Fibroblast of lung (primary cell): ENCODE measurements around the gene GNPDA1. TPM values are rescaled to one million over a fixed set of nuclear protein-coding genes. Genes with fewer than 3 reads are reported as not detected.

Experiments used
- DNase-seq, 2 donors: peaks; one replicate each; pipeline versions ENCODE4 v3.0.0 to v3.0.0-alpha.2; 2010; ENCODE audit warnings: low read depth in 2 of 2
- H2AFZ ChIP-seq: 2 replicates; pipeline ENCODE4 v1.5.1; 2012; ENCODE audit warnings: low read length, control low read depth, inconsistent platforms
- H3K27ac ChIP-seq: 2 replicates; pipeline ENCODE4 v1.5.1; 2011; ENCODE audit warnings: low read length, control low read depth; ENCODE audit not compliant: insufficient read depth
- H3K27me3 ChIP-seq: 2 replicates; pipeline ENCODE4 v1.5.1; 2011; ENCODE audit warnings: mild to moderate bottlenecking, low read length; ENCODE audit not compliant: control insufficient read depth, insufficient read depth
- H3K36me3 ChIP-seq: 2 replicates; pipeline ENCODE4 v1.5.1; 2011; ENCODE audit warnings: low read length; ENCODE audit not compliant: control insufficient read depth, insufficient read depth
- H3K4me1 ChIP-seq: 2 replicates; pipeline ENCODE4 v1.5.1; 2011; ENCODE audit warnings: low read length; ENCODE audit not compliant: control insufficient read depth, insufficient read depth; ENCODE audit errors: extremely low read depth
- H3K4me2 ChIP-seq: 2 replicates; pipeline ENCODE4 v1.5.1; 2011; ENCODE audit warnings: low read length, control low read depth; ENCODE audit not compliant: insufficient read depth; ENCODE audit errors: extremely low read depth
- H3K4me3 ChIP-seq, 4 experiments: fragments of 200-600 bp in 1 of 4; sonication (generic) in 1 of 4; replicated peaks in 1 of 4; 2 replicates each; pipeline ENCODE4 v1.5.1; 2011 to 2016; ENCODE audit warnings: low read length in 4 of 4, low read depth in 3 of 4, mild to moderate bottlenecking in 3 of 4, control low read depth in 2 of 4, inconsistent platforms in 1 of 4, mixed read lengths in 1 of 4; ENCODE audit not compliant: insufficient read depth in 1 of 4; ENCODE audit errors: control extremely low read depth in 1 of 4
- H3K79me2 ChIP-seq: 2 replicates; pipeline ENCODE4 v1.5.1; 2012; ENCODE audit warnings: mild to moderate bottlenecking, low read length, inconsistent platforms; ENCODE audit not compliant: control insufficient read depth, insufficient read depth
- H3K9ac ChIP-seq: 2 replicates; pipeline ENCODE4 v1.5.1; 2011; ENCODE audit warnings: mild to moderate bottlenecking, low read length, control low read depth; ENCODE audit not compliant: insufficient read depth
- H3K9me3 ChIP-seq: 2 replicates; pipeline ENCODE4 v1.5.1; 2012; ENCODE audit warnings: low read depth, low read length; ENCODE audit not compliant: control insufficient read depth, insufficient read depth
- H4K20me1 ChIP-seq: 2 replicates; pipeline ENCODE4 v1.5.1; 2011; ENCODE audit warnings: low read length; ENCODE audit not compliant: control insufficient read depth, insufficient read depth; ENCODE audit errors: extremely low read depth
- CTCF ChIP-seq, 2 donors: IDR thresholded peaks in 1 of 2; conservative IDR thresholded peaks in 1 of 2; 1 replicate in 1 of 2; 2 replicates in 1 of 2; pipeline ENCODE4 v1.5.1; 2011 to 2012; ENCODE audit warnings: low read length in 2 of 2, control low read depth in 1 of 2, inconsistent platforms in 1 of 2, low read depth in 1 of 2, mild to moderate bottlenecking in 1 of 2
- EZH2 ChIP-seq: IDR thresholded peaks from 2 replicates; pipeline ENCODE4 v1.5.1; 2012; ENCODE audit warnings: low read length, control low read depth, mild to moderate bottlenecking; ENCODE audit errors: missing control alignments
- polyA plus RNA-seq, 2 donors: library from polyadenylated mRNA; depleted of rRNA in 1 of 2; stranded (reverse) in 1 of 2; unstranded in 1 of 2; fragments of >200 nt; gene quantifications; 2 replicates each; pipeline ENCODE4 v1.2.1, GENCODE V29; 2011 to 2012; ENCODE audit warnings: missing spikeins in 1 of 2
- total RNA-seq: library from RNA; depleted of rRNA; stranded (reverse); fragments of >200 nt; gene quantifications from 2 replicates; pipeline ENCODE4 v1.2.1, GENCODE V29; 2014

Gene GNPDA1
- total and polyA plus RNA-seq, 2 donors (not counting 1 experiment from before 2014, with no cell fraction given) = 30.0 to 64.2 TPM

DNA sequence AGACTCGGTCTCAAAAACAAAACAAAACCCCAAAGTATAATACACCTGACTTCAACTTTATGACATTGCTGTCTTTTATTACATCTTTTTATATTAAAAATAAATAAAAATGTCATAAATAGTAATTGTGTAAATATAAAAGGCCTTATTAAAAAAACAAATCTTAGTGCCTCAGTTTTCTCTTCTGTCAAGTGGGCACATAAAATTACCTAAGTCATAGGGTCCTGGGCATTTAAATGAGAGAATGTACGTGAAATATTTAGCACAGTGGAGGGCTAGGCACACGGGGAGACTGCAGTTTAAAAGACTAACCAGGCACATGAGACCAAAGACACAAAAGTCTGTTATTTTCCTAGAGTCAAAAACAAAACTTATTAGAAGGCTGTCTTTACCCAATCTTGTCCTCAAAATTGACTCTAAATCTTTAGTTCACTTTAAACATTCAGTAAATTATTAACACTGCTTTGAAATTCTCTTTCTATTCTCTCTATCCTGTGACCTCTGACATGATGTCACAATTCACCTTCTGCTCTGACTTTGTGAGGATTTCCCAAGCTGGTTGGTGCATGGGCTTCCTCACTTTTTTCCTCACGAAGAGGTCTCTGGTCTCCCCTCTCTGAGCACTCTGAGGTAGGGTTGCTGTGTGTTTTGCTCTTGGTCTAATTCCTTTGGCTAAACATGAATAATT, 46.4 kb downstream of the GNPDA1 start:
- H4K20me1 ChIP-seq = no peaks in the 10 kb centered on the region
- no peak overlapping the region for H2AFZ ChIP-seq
- H3K27ac ChIP-seq = no peak overlapping the region
- H3K27me3 ChIP-seq = no peaks in the 10 kb centered on the region
- no peaks in the 10 kb centered on the region for H3K36me3 ChIP-seq
- H3K79me2 ChIP-seq = peaks cover 17% of the 10 kb centered on the region
- no peak overlapping the region for H3K4me3 ChIP-seq
- H3K9me3 ChIP-seq = no peaks in the 10 kb centered on the region
- no peak overlapping the region for H3K4me2 ChIP-seq
- no peak for DNase-seq
- H3K9ac ChIP-seq = no peak overlapping the region
- no peak for TF ChIP-seq EZH2
- no peak for TF ChIP-seq CTCF (conservative IDR thresholded peaks at IDR 0.05 in 1 of 2, IDR thresholded peaks at IDR 0.05 in 1 of 2; ENCODE audit: low read depth in 1 of 2, low read length in 2 of 2)
- H3K4me1 ChIP-seq = peaks cover 6% of the 10 kb centered on the region

- DNase-seq = no peak
- H3K36me3 ChIP-seq = no peaks in the 10 kb centered on the region
- TF ChIP-seq EZH2 (no peak), CTCF (conservative IDR thresholded peaks at IDR 0.05 in 1 of 2, IDR thresholded peaks at IDR 0.05 in 1 of 2; ENCODE audit: low read depth in 1 of 2, low read length in 2 of 2) (no peak)
- no peak overlapping the region for H2AFZ ChIP-seq
- no peak overlapping the region for H3K9ac ChIP-seq
- H3K9me3 ChIP-seq = no peaks in the 10 kb centered on the region
- no peak overlapping the region for H3K4me3 ChIP-seq
- no peaks in the 10 kb centered on the region for H3K4me1 ChIP-seq
- no peak overlapping the region for H3K27ac ChIP-seq
- H4K20me1 ChIP-seq = no peaks in the 10 kb centered on the region
- H3K27me3 ChIP-seq = no peaks in the 10 kb centered on the region
- no peak overlapping the region for H3K4me2 ChIP-seq
- H3K79me2 ChIP-seq = peaks cover 8% of the 10 kb centered on the region
Observed at GRCh38 chr5:141965071-141965470, 47.8 kb downstream of the GNPDA1 start.

DNA sequence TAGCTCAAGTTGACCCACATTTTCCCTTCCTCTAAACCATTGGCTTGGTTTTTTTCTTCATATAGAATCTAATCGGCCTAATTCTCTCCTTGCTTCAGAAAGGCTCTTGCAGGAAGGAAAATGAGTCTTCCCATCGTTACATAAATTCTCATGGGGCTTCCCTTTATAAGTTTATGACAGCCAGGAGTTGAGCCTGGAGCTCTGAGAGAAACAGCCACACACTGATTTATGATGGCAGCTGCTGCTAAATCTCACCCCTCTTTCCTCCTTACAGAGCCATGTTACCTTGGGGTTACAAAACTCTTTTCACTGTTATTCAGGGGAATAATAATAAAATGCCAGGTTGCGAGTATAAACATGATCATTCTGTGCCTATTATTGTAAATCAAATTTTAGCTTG, 49.1 kb downstream of the GNPDA1 start:
- no peak overlapping the region for H3K9ac ChIP-seq
- H3K4me2 ChIP-seq = no peak overlapping the region
- DNase-seq = no peak
- no peaks in the 10 kb centered on the region for H3K27me3 ChIP-seq
- H2AFZ ChIP-seq = no peak overlapping the region
- no peaks in the 10 kb centered on the region for H3K79me2 ChIP-seq
- H3K9me3 ChIP-seq = no peaks in the 10 kb centered on the region
- no peak overlapping the region for H3K27ac ChIP-seq
- H4K20me1 ChIP-seq = no peaks in the 10 kb centered on the region
- no peaks in the 10 kb centered on the region for H3K4me1 ChIP-seq
- TF ChIP-seq EZH2 (no peak), CTCF (conservative IDR thresholded peaks at IDR 0.05 in 1 of 2, IDR thresholded peaks at IDR 0.05 in 1 of 2; ENCODE audit: low read depth in 1 of 2, low read length in 2 of 2) (no peak)
- no peak overlapping the region for H3K4me3 ChIP-seq
- no peaks in the 10 kb centered on the region for H3K36me3 ChIP-seq
